Trophoblast cell (in vitro differentiated cells and primary cell): ENCODE measurements around the gene APP.
"Not testable (repeated sequence)": the region's sequence is repeated elsewhere in the genome, so short reads cannot be mapped to it uniquely, and the experiment has no call there.

ENCODE experiments used
- DNase-seq, 2 donors: peaks; one replicate each; pipeline ENCODE4 v3.0.0-alpha.2; 2016
- H2AFZ ChIP-seq: 2 replicates; pipeline ENCODE4 v1.6.1; 2013; ENCODE audit warnings: low read length, moderate library complexity, mild to moderate bottlenecking; ENCODE audit not compliant: insufficient read depth, poor library complexity
- H2AK5ac ChIP-seq: 2 replicates; pipeline ENCODE4 v1.6.1; 2013; ENCODE audit warnings: mild to moderate bottlenecking, low read length
- H2BK120ac ChIP-seq: 2 replicates; pipeline ENCODE4 v1.6.1; 2013; ENCODE audit warnings: low read length, mild to moderate bottlenecking, moderate library complexity; ENCODE audit not compliant: insufficient read depth, poor library complexity
- H2BK12ac ChIP-seq: 2 replicates; pipeline ENCODE4 v1.6.1; 2013; ENCODE audit warnings: mild to moderate bottlenecking, low read length, moderate library complexity
- H2BK5ac ChIP-seq: 2 replicates; pipeline ENCODE4 v1.6.1; 2013; ENCODE audit warnings: low read length, low read depth, moderate library complexity, mild to moderate bottlenecking; ENCODE audit not compliant: poor library complexity
- H3K14ac ChIP-seq: 2 replicates; pipeline ENCODE4 v1.6.1; 2013; ENCODE audit warnings: mild to moderate bottlenecking, low read length
- H3K18ac ChIP-seq: 2 replicates; pipeline ENCODE4 v1.6.1; 2013; ENCODE audit warnings: mild to moderate bottlenecking, low read length
- H3K23ac ChIP-seq: 2 replicates; pipeline ENCODE4 v1.6.1; 2013; ENCODE audit warnings: low read length
- H3K27ac ChIP-seq: 2 replicates; pipeline ENCODE4 v1.5.1; 2013; ENCODE audit warnings: low read depth, mild to moderate bottlenecking, inconsistent platforms, low read length, moderate library complexity
- H3K27me3 ChIP-seq: 2 replicates; pipeline ENCODE4 v1.6.1; 2013; ENCODE audit warnings: inconsistent platforms, mild to moderate bottlenecking, low read length, moderate library complexity; ENCODE audit not compliant: insufficient read depth
- H3K36me3 ChIP-seq, 2 experiments: 1 replicate in 1 of 2; 2 replicates in 1 of 2; pipeline ENCODE4 v1.6.1; 2013; ENCODE audit warnings: low read length in 2 of 2, mild to moderate bottlenecking in 2 of 2, moderate library complexity in 1 of 2; ENCODE audit not compliant: insufficient read depth in 2 of 2, control insufficient read depth in 1 of 2
- H3K4ac ChIP-seq: 2 replicates; pipeline ENCODE4 v1.6.1; 2013; ENCODE audit warnings: low read depth, mild to moderate bottlenecking, low read length, moderate library complexity
- H3K4me1 ChIP-seq, 2 experiments: 1 replicate in 1 of 2; 2 replicates in 1 of 2; pipeline ENCODE4 v1.6.1; 2013; ENCODE audit warnings: low read length in 2 of 2, mild to moderate bottlenecking in 2 of 2, moderate library complexity in 1 of 2; ENCODE audit not compliant: insufficient read depth in 2 of 2, control insufficient read depth in 1 of 2
- H3K4me2 ChIP-seq: 2 replicates; pipeline ENCODE4 v1.6.1; 2013; ENCODE audit warnings: inconsistent platforms, mild to moderate bottlenecking, low read length, moderate library complexity
- H3K4me3 ChIP-seq: 2 replicates; pipeline ENCODE4 v1.5.1; 2013; ENCODE audit warnings: mild to moderate bottlenecking, low read depth, low read length, inconsistent platforms
- H3K79me1 ChIP-seq: one replicate; pipeline ENCODE4 v1.6.1; 2013; ENCODE audit warnings: low read length
- H3K79me2 ChIP-seq: 2 replicates; pipeline ENCODE4 v1.6.1; 2013; ENCODE audit warnings: low read length, mild to moderate bottlenecking; ENCODE audit not compliant: control insufficient read depth, insufficient read depth, poor library complexity
- H3K9ac ChIP-seq: 2 replicates; pipeline ENCODE4 v1.6.1; 2013; ENCODE audit warnings: mild to moderate bottlenecking, low read length
- H3K9me3 ChIP-seq: 2 replicates; pipeline ENCODE4 v1.6.1; 2013; ENCODE audit warnings: low read depth, mild to moderate bottlenecking, control low read depth, inconsistent platforms, low read length; ENCODE audit not compliant: insufficient read depth
- H4K12ac ChIP-seq: 2 replicates; pipeline ENCODE4 v1.6.1; 2013; ENCODE audit warnings: low read depth, mild to moderate bottlenecking, low read length, moderate library complexity
- H4K8ac ChIP-seq: 2 replicates; pipeline ENCODE4 v1.6.1; 2013; ENCODE audit warnings: low read depth, mild to moderate bottlenecking, low read length, moderate library complexity
- H4K91ac ChIP-seq: one replicate; pipeline ENCODE4 v1.6.1; 2013; ENCODE audit warnings: low read depth, mild to moderate bottlenecking, low read length, moderate library complexity
- WGBS: extraction: QIAGEN DNeasy Blood & Tissue Kit; methylation state at CpG from one replicate; pipeline ENCODE4 v1.1.7; 2013; ENCODE audit warnings: missing lambda C conversion rate; ENCODE audit not compliant: insufficient read length, insufficient coverage; ENCODE audit errors: extremely low coverage; 5-methylcytosine and 5-hydroxymethylcytosine counted together

The APP gene

DNA sequence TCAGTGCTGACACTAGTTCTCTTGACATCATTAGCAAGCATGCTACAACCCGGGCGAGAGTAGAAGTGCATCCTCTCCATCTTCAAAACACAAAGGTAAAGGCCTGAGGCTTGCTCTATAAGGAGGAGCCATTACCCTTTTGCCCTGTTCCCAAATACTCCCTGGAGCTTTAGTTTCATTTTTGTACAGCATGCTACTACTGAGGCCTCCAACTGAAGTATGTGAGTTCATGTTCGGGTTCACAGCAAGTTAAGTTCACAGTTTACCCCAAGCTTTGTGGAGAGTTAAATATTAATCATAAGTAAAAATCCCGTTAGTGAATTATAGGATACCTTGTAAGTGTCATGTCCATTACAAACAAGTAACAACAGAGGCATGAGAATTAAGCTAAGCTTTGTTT, 156.6 kb downstream of the APP start:
- no peak overlapping the region for H2AK5ac ChIP-seq
- H3K36me3 ChIP-seq = peaks cover 0 to 3% of the 10 kb centered on the region in 2 experiments
- H3K79me2 ChIP-seq = no peaks in the 10 kb centered on the region
- H3K4me1 ChIP-seq = no peaks in the 10 kb centered on the region
- no peak overlapping the region for H3K9ac ChIP-seq
- H3K4me2 ChIP-seq = no peak overlapping the region
- H3K23ac ChIP-seq = no peak overlapping the region
- no peak overlapping the region for H3K14ac ChIP-seq
- no peaks in the 10 kb centered on the region for H3K27me3 ChIP-seq
- no peak overlapping the region for H3K27ac ChIP-seq
- H3K4me3 ChIP-seq = no peak overlapping the region
- H2BK120ac ChIP-seq = no peak overlapping the region
- H2BK5ac ChIP-seq = no peak overlapping the region
- no peaks in the 10 kb centered on the region for H3K79me1 ChIP-seq
- no peak for DNase-seq
- H2BK12ac ChIP-seq = no peak overlapping the region
- H4K12ac ChIP-seq = no peak overlapping the region
- H4K91ac ChIP-seq = no peak overlapping the region
- no CpG with 5 or more reads among the region's 4 CpGs for WGBS
- H4K8ac ChIP-seq = no peak overlapping the region
- no peak overlapping the region for H3K18ac ChIP-seq
- H3K4ac ChIP-seq = no peak overlapping the region
- H2AFZ ChIP-seq = no peak overlapping the region
- H3K9me3 ChIP-seq = no peaks in the 10 kb centered on the region

DNA sequence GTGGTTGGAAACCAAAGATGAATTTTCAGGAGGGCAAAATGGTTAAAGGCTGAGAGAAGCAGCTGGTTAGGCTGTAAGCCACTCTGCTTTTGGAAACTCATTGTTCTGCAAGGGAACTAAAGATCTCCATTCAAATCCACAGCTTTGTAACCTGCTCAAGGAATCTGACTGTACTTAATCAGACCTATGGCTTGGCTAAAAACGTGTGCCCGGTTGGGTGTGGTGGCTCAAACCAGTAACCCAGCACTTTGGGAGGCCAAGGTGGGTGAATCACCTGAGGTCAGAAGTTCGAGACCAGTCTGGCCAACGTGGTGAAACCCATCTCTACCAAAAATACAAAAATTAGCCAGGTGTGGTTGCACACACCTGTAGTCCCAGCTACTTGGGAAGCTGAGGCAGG, 158.1 kb downstream of the APP start:
- not testable (repeated sequence) for H3K79me1 ChIP-seq, H2BK5ac ChIP-seq, H3K4me3 ChIP-seq, DNase-seq, H3K9ac ChIP-seq, H3K18ac ChIP-seq, H3K4ac ChIP-seq, H2BK120ac ChIP-seq, H3K27me3 ChIP-seq, H4K8ac ChIP-seq, H2BK12ac ChIP-seq, H3K27ac ChIP-seq, H3K36me3 ChIP-seq, H2AFZ ChIP-seq, H3K9me3 ChIP-seq, H3K4me1 ChIP-seq, H2AK5ac ChIP-seq, H3K14ac ChIP-seq, H3K23ac ChIP-seq, H3K4me2 ChIP-seq, H4K12ac ChIP-seq, H4K91ac ChIP-seq, H3K79me2 ChIP-seq
- WGBS = no CpG with 5 or more reads among the region's 4 CpGs

DNA sequence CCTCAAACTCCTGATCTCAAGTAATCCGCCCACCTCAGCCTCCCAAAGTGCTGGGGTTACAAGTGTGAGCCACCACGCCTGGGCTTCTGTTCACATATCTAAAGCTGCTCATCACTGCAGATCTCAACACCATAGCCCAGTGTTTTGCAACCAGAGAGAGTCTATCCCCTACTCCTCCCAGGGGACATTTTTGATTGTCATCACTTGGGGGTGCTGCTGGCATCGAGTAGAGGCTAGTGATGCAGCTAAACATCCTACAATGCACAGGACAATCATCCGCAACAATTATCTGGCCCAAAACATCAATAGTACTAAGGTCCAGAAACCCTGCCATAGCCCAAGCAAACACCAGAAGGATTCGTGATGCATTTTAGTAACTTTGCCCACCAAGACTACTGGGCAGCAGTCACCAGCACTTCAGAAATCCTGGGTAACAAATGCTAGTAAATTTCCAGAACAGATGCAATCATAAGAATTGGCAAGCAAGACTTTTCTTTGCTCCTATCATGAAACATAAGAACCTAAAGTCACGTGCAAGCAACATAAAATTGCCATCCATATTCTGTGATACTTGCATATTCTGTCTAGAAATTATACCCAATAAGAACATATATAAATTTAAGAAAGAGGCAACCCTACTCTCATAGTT, 159.2 kb downstream of the APP start:
- Histone ChIP-seq H3K14ac (no peak overlapping the region), H4K8ac (no peak overlapping the region), H3K4me1 (no peaks in the 10 kb centered on the region), H2BK12ac (no peak overlapping the region), H3K4ac (no peak overlapping the region), H2BK5ac (no peak overlapping the region), H3K36me3 (peaks cover 0 to 3% of the 10 kb centered on the region in 2 experiments), H2AK5ac (no peak overlapping the region), H3K27me3 (no peaks in the 10 kb centered on the region), H3K23ac (no peak overlapping the region), H3K27ac (no peak overlapping the region), H3K9ac (no peak overlapping the region), H2AFZ (no peak overlapping the region), H2BK120ac (no peak overlapping the region), H3K4me3 (no peak overlapping the region), H3K79me2 (no peaks in the 10 kb centered on the region), H4K91ac (no peak overlapping the region), H3K9me3 (no peaks in the 10 kb centered on the region), H3K18ac (no peak overlapping the region), H4K12ac (no peak overlapping the region), H3K79me1 (no peaks in the 10 kb centered on the region), H3K4me2 (no peak overlapping the region)
- no CpG with 5 or more reads among the region's 6 CpGs for WGBS
- no peak for DNase-seq

DNA sequence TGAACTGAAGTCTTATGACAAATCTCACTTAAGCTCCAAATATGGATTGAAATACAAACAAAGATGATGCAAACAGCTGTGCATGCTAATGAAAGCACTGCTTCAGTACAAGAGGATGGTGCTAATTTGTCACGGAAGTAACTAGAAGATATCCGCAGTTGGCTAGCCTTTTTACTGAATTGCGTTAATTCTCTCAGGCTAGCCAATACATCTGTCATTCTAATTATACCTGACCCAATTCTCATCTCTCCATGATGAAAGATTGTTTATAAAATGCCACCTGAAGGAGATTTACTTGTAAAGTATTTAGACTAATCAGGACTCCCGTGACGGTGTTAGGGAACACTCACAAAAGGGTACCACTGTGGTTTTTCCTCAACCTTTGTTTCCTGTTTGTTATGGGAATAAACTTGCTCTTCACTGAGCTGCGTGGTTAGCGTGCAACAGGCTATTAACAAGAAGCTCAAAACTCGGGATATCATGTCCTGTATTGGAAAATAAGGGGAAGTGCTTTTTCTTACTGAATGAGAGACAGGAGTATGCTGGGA, 162.5 kb downstream of the APP start:
- no peaks in the 10 kb centered on the region for H3K79me1 ChIP-seq
- no peak overlapping the region for H2BK120ac ChIP-seq
- no peak overlapping the region for H3K9ac ChIP-seq
- no peaks in the 10 kb centered on the region for H3K9me3 ChIP-seq
- H2BK12ac ChIP-seq = no peak overlapping the region
- no peak overlapping the region for H3K18ac ChIP-seq
- H3K27ac ChIP-seq = no peak overlapping the region
- H3K23ac ChIP-seq = no peak overlapping the region
- H3K14ac ChIP-seq = no peak overlapping the region
- H4K12ac ChIP-seq = no peak overlapping the region
- H4K8ac ChIP-seq = no peak overlapping the region
- H3K4ac ChIP-seq = no peak overlapping the region
- H4K91ac ChIP-seq = no peak overlapping the region
- H3K4me1 ChIP-seq = peaks cover 0 to 2% of the 10 kb centered on the region in 2 experiments
- no peak overlapping the region for H2AFZ ChIP-seq
- no peak for DNase-seq
- no CpG with 5 or more reads among the region's 8 CpGs for WGBS
- no peak overlapping the region for H2BK5ac ChIP-seq
- peaks cover 3 to 7% of the 10 kb centered on the region in 2 experiments for H3K36me3 ChIP-seq
- H3K4me3 ChIP-seq = no peak overlapping the region
- H3K27me3 ChIP-seq = no peaks in the 10 kb centered on the region
- no peak overlapping the region for H3K4me2 ChIP-seq
- no peaks in the 10 kb centered on the region for H3K79me2 ChIP-seq
- H2AK5ac ChIP-seq = no peak overlapping the region
